Lung (tissue), 12 donors: ENCODE results near the gene PFKFB2. TPM values are rescaled to one million over a fixed set of nuclear protein-coding genes. Genes with fewer than 3 reads are reported as not detected.

Experiments
- ATAC-seq: fragments of 200-7000 bp; cut with Tn5 transposase; one replicate; pipeline ENCODE4 v1.9.1; 2020; ENCODE audit warnings: moderate number of reproducible peaks; ENCODE audit not compliant: insufficient read depth, low FRiP score
- DNase-seq, 3 donors: peaks; one replicate each; pipeline ENCODE4 v3.0.0-alpha.2; 2013 to 2017
- H3K27ac ChIP-seq, 2 donors: one replicate each; pipeline ENCODE4 v1.5.1; 2013; ENCODE audit warnings: mild to moderate bottlenecking in 2 of 2, moderate library complexity in 2 of 2, control low read depth in 1 of 2, inconsistent platforms in 1 of 2, low read depth in 1 of 2, low read length in 1 of 2
- H3K27me3 ChIP-seq, 3 donors: one replicate each; pipeline ENCODE4 v1.5.1; 2013; ENCODE audit warnings: low read length in 2 of 3; ENCODE audit not compliant: control insufficient read depth in 3 of 3, insufficient read depth in 3 of 3
- H3K36me3 ChIP-seq, 4 donors: one replicate each; pipeline ENCODE4 v1.5.1; 2013; ENCODE audit warnings: low read length in 4 of 4, mild to moderate bottlenecking in 1 of 4, moderate library complexity in 1 of 4; ENCODE audit not compliant: control insufficient read depth in 4 of 4, insufficient read depth in 4 of 4
- H3K4me1 ChIP-seq, 5 donors: one replicate each; pipeline ENCODE4 v1.5.1; 2013; ENCODE audit warnings: low read length in 5 of 5, mild to moderate bottlenecking in 2 of 5, moderate library complexity in 1 of 5; ENCODE audit not compliant: control insufficient read depth in 5 of 5, insufficient read depth in 5 of 5
- H3K4me3 ChIP-seq: one replicate; pipeline ENCODE4 v1.5.1; 2013; ENCODE audit warnings: mild to moderate bottlenecking, control low read depth, moderate library complexity
- H3K9ac ChIP-seq, 2 donors: one replicate each; pipeline ENCODE4 v1.5.1; 2013; ENCODE audit warnings: low read length in 2 of 2, control low read depth in 1 of 2; ENCODE audit not compliant: insufficient read depth in 1 of 2
- H3K9me3 ChIP-seq, 4 donors: one replicate each; pipeline ENCODE4 v1.5.1; 2013; ENCODE audit warnings: low read length in 3 of 4, mild to moderate bottlenecking in 1 of 4, moderate library complexity in 1 of 4; ENCODE audit not compliant: control insufficient read depth in 4 of 4, insufficient read depth in 3 of 4
- CTCF ChIP-seq: IDR thresholded peaks from 2 replicates; pipeline ENCODE4 v1.5.1; 2012; ENCODE audit warnings: mild to moderate bottlenecking; ENCODE audit errors: control extremely low read depth, extremely low read depth
- WGBS, 2 donors: extraction: QIAGEN DNeasy Blood & Tissue Kit; methylation state at CpG; one replicate each; pipeline ENCODE4 v1.1.7; 2013; 5-methylcytosine and 5-hydroxymethylcytosine counted together
- polyA plus RNA-seq, 2 donors: library from polyadenylated mRNA; stranded (reverse); fragments of 200-250 nt; gene quantifications; one replicate each; pipeline ENCODE4 v1.2.1, GENCODE V29; 2013
- total RNA-seq, 2 donors: library from RNA; depleted of rRNA in 1 of 2; stranded (reverse); fragments of >200 nt in 1 of 2; gene quantifications; one replicate each; pipeline ENCODE4 v1.2.1, GENCODE V29; 2014 to 2021
- donor health status: control.
- donor health status: control.
- donor health status: Bipolar disorder and iron deficiency.
- donor health status: healthy.
- donor health status: DM: yes; HTN: yes; CAD: no.

PFKFB2 gene
- total and polyA plus RNA-seq, 4 donors = 19.9 to 52.3 (median 39.6) TPM

- no peak for DNase-seq
- Histone ChIP-seq H3K4me1 (peaks cover 0 to 5% (median 0%) of the 10 kb centered on the region in 5 donors), H3K9ac (no peak overlapping the region), H3K9me3 (no peaks in the 10 kb centered on the region), H3K36me3 (peaks cover 4 to 22% (median 17%) of the 10 kb centered on the region in 4 donors), H3K27ac (no peak overlapping the region), H3K4me3 (no peak overlapping the region), H3K27me3 (no peaks in the 10 kb centered on the region)
- no peak for TF ChIP-seq CTCF
- ATAC-seq = no peak
- WGBS, 2 donors = 96 to 97% methylated on average over 1 of the region's 1 CpG
These were observed 9.0 kb downstream of the PFKFB2 start for GRCh38 chr1:207062058-207062457.

- peaks cover 8 to 24% (median 20%) of the 10 kb centered on the region in 4 donors for H3K36me3 ChIP-seq
- no peak for TF ChIP-seq CTCF
- ATAC-seq = no peak
These were observed 9.9 kb downstream of the PFKFB2 start for GRCh38 chr1:207063014-207063413.

GRCh38 chr1:207064561-207064960 is 11.5 kb downstream of the PFKFB2 start:
- Histone ChIP-seq H3K27me3 (no peaks in the 10 kb centered on the region), H3K36me3 (peaks cover 8 to 27% (median 22%) of the 10 kb centered on the region in 4 donors), H3K4me1 (peaks cover 0 to 5% (median 2%) of the 10 kb centered on the region in 5 donors), H3K4me3 (no peak overlapping the region), H3K9me3 (no peaks in the 10 kb centered on the region), H3K9ac (no peak overlapping the region), H3K27ac (peak overlapping the region; percentile 62 to 76)
- no peak for TF ChIP-seq CTCF
- 79 to 92% methylated on average over 8 of the region's 8 CpGs for WGBS, 2 donors
- DNase-seq = peak; percentile 49 to 67 (median 55)
- ATAC-seq = peak; percentile 10

More at GRCh38 chr1:207063014-207063413, 9.9 kb downstream of the PFKFB2 start:
- DNase-seq = no peak
- no peaks in the 10 kb centered on the region for H3K9me3 ChIP-seq
- H3K9ac ChIP-seq = no peak overlapping the region
- H3K4me1 ChIP-seq = peaks cover 0 to 5% (median 2%) of the 10 kb centered on the region in 5 donors
- no peak overlapping the region for H3K4me3 ChIP-seq
- WGBS, 2 donors = 93 to 97% methylated on average over 5 of the region's 5 CpGs
- no peaks in the 10 kb centered on the region for H3K27me3 ChIP-seq
- H3K27ac ChIP-seq = no peak overlapping the region

GRCh38 chr1:207067185-207067584 is 14.1 kb downstream of the PFKFB2 start:
- WGBS, 2 donors = 56 to 60% methylated on average over 3 of the region's 3 CpGs
- peaks cover 0 to 7% (median 5%) of the 10 kb centered on the region in 5 donors for H3K4me1 ChIP-seq
- no peaks in the 10 kb centered on the region for H3K9me3 ChIP-seq
- peaks cover 12 to 29% (median 23%) of the 10 kb centered on the region in 4 donors for H3K36me3 ChIP-seq
- no peak for TF ChIP-seq CTCF
- H3K27ac ChIP-seq = peak overlapping the region in 1 of 2 donors; percentile 21
- no peaks in the 10 kb centered on the region for H3K27me3 ChIP-seq
- DNase-seq = no peak
- no peak for ATAC-seq
- H3K4me3 ChIP-seq = no peak overlapping the region
- H3K9ac ChIP-seq = no peak overlapping the region
